NCI-H82 (cell line): ENCODE data around the gene KRTAP3-1.

ENCODE experiments used
- DNase-seq: peaks from one replicate; lab custom pipeline; 2025; lab: John Stamatoyannopoulos, UW

The KRTAP3-1 gene

DNA sequence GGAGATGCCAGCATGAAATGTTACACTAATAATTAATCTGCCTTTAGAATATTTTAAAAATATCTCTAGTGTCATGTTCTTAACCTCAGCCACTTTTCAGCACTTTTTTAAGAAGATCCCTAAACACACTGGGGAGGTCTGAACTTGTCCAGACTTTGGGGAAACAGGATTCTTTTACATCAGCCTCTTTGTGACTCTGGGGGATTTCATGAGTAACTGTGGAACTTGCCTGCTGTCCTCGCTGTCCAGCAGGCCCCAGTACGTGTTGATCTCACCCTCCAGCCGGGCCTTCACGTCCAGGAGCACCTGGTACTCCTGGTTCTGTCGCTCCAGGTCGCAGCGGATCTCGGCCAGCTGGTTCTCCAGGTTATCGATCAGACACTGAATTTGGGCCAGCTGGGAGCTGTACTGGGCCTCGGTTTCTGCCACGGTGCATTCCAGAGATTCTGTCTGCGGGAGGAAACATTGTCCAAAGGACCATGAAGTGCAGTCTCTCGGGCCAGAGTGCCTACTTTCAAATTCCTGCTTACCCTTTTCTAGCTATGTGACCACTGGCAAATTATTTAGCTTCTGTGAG is 30.3 kb downstream of the KRTAP3-1 start:
- no peak for DNase-seq

GRCh38 chr17:40975516-40975915 is 33.4 kb downstream of the KRTAP3-1 start:
- DNase-seq, result no peak

DNA sequence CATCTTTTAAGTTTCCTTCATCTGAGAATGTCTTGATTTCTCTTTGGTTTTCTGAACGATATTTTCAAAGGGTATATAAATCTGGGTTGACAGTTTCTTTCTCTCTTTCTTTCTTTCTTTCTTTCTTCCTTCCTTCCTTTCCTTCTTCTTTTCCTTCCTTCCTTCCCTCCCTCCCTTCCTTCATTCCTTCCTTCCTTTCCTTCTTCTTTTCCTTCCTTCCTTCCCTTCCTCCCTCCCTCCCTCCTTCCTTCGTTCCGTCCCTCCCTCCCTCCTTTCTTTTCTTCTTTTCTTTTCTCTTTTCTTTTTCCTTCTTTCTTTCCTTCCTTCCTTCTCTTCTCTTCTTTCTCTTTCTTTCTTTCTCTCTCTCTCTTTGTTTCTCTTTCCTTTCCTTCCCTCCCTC is 34.6 kb downstream of the KRTAP3-1 start:
- no peak for DNase-seq

DNA sequence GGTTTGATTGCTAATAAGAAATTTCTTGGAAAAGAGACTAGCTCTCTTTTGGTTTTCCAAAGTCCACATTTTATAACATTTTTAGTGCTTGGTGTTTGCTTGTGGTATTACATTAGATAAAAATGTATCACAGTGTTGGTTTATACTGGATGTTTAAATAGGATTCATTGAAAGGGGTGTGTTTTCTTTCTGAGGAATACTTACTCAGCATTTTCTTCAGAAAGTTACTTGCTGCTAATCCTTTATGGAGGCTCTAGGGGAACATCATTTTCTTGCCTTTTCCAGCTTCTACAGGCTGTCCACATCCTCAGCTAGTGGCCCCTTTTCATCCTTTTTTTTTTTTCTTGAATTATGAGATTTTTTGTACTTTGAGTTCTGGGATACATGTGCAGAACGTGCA is 41.3 kb downstream of the KRTAP3-1 start:
- no peak for DNase-seq

DNA sequence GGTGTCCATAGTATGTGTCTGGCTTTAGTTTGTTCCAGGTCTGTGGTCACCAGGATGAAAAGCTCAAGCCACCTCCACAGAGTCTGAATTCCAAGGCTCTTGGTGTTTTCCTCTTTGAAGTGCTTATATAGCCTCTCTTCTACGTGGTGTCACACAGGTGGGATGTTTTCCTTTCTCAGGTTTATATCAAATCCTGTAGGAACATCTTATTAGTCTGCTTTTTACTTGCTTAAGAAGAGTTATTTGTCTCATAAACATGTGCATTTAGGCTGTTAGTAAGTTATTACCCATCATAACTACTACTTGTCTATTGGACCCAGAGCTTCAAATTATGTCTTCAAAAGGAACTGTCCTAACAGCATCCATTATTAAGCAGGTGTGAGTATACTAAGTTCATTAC is 42.1 kb downstream of the KRTAP3-1 start, which contains the start of gene KRT39:
TSS of gene KRT39 (minus strand) at position 101 of the 400 bp plus-strand sequence. CDS start at position 9, 92 bp downstream.
- no peak for DNase-seq

DNA sequence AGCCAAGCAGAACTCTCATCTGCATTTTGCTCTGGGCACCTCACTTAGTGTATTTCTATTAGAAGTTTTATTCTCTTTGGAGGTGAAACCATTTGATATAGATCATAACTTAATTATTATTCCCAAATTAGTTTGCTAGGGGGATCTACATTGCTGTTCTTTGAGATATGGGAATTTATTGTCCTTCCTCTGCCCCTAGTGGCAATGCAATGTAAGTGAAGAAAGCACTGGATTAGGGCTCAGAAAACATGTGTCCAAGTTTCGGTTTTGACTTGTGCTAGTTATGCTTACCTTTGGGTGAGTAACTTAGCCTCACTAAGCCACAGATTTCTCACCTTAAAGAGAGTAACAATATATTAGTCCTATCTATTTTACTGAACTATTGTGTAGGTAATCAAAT is 45.1 kb downstream of the KRTAP3-1 start:
- DNase-seq, result peak; percentile 16

GRCh38 chr17:40962059-40962561 is 46.8 kb downstream of the KRTAP3-1 start:
- DNase-seq, result no peak

DNA sequence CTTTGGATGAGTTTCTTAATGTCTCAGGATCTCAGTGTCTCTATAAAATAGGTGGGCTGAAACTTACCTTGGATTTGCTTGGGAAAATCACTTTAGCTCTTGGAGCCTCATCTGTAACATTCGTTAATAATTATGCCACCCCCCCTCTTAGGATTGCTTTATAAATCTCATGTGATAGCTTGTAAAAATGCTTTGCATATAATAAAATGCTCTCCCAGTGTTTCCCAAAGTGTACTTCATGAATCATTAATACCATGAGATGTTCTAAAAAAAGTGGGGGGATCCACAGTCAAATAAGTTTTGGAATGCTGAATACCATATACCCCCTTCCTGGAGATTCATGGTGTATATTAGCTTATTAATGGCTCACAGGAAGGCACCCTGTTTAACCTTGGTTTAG is 47.3 kb downstream of the KRTAP3-1 start:
- DNase-seq, result no peak

DNA sequence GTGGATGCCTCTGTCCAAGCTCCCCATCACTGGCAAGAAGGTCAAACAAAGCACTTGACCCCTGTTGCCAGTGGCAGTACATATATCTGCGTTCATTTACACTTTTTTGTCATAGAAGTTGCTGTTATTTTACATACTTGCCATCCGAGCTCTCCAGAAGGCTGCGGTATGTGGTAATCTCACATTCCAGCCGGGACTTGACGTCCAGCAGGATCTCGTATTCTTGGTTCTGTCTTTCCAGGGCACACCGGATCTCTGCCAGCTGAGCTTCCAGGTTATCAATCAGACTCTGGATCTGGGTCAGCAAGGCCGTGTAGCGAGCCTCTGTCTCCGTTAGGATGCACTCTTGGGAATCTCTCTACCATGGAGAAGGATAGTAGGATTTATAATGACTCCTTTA is 48.8 kb downstream of the KRTAP3-1 start:
- DNase-seq, result no peak
